IMR-90 (cell line): Measurements from ENCODE around the gene GOLGA8A. TPM values are rescaled to one million over a fixed set of nuclear protein-coding genes. Genes with fewer than 3 reads are reported as not detected.

Experiments
- polyA plus RNA-seq, 3 experiments: library from polyadenylated mRNA; depleted of rRNA; stranded (reverse); fragments of >200 nt; gene quantifications; 2 replicates each; pipeline ENCODE4 v1.2.3, GENCODE V29; 2012; ENCODE audit warnings: low replicate concordance in 1 of 3
- total RNA-seq: library from RNA; depleted of rRNA; stranded (reverse); fragments of >200 nt; gene quantifications from 2 replicates; pipeline ENCODE4 v1.2.3, GENCODE V29; 2012; rRNA removed

Gene GOLGA8A
- total and polyA plus RNA-seq, 2 of the 4 experiments (the other 2 are of a cell fraction), result 4.7 to 33.8 TPM

Other genes starting within 250 kb of the GOLGA8A start
- 24.0 and 50.5 TPM in 2 replicates for gene KATNBL1, start 227.7 kb downstream of the GOLGA8A start, total RNA-seq
- 14.4 and 17.1 TPM in 2 replicates for gene KATNBL1, start 227.7 kb downstream of the GOLGA8A start, polyA plus RNA-seq (2012; rRNA removed)
- 189 and 330 TPM in 2 replicates for gene EMC4, start 212.8 kb downstream of the GOLGA8A start, total RNA-seq
- 120 and 148 TPM in 2 replicates for gene EMC4, start 212.8 kb downstream of the GOLGA8A start, polyA plus RNA-seq (2012; rRNA removed)
- gene SLC12A6, start 100.0 kb downstream of the GOLGA8A start, total RNA-seq, result 10.0 and 10.2 TPM in 2 replicates
- gene SLC12A6, start 100.0 kb downstream of the GOLGA8A start, polyA plus RNA-seq (2012; rRNA removed), result 6.9 and 7.7 TPM in 2 replicates
- 141 and 211 TPM in 2 replicates for gene NOP10, start 94.7 kb downstream of the GOLGA8A start, total RNA-seq
- 444 and 468 TPM in 2 replicates for gene NOP10, start 94.7 kb downstream of the GOLGA8A start, polyA plus RNA-seq (2012; rRNA removed)
- gene NUTM1, start 94.5 kb downstream of the GOLGA8A start, total RNA-seq, result not detected in 2 replicates
- gene NUTM1, start 94.5 kb downstream of the GOLGA8A start, polyA plus RNA-seq (2012; rRNA removed), result not detected in 2 replicates
- gene LPCAT4, start 70.6 kb downstream of the GOLGA8A start, total RNA-seq, result 3.8 and 3.9 TPM in 2 replicates
- 44.4 and 57.5 TPM in 2 replicates for gene LPCAT4, start 70.6 kb downstream of the GOLGA8A start, polyA plus RNA-seq (2012; rRNA removed)
- 6.4 and 7.7 TPM in 2 replicates for gene GOLGA8B, start 145.8 kb upstream of the GOLGA8A start, total RNA-seq
- gene GOLGA8B, start 145.8 kb upstream of the GOLGA8A start, polyA plus RNA-seq (2012; rRNA removed), result 27.1 and 31.6 TPM in 2 replicates